ENCODE results near the gene ZNF750. TPM values are rescaled to one million over a fixed set of nuclear protein-coding genes. Genes with fewer than 3 reads are reported as not detected.

The ZNF750 gene
- total and polyA plus RNA-seq, 10 of the 15 experiments (the other 5 are each of a cell fraction or from before 2014, with no cell fraction given), result 0.06 TPM; not detected in 9

GRCh38 chr17:82812601-82813000 is 27.2 kb downstream of the ZNF750 start (continued):
- TF ChIP-seq MYB (IDR thresholded peaks at IDR 0.05; ENCODE audit: borderline replicate concordance, low read depth, low read length), result no peak
- no peak for TF ChIP-seq YBX1 (IDR thresholded peaks at IDR 0.05)
- TF ChIP-seq BCL3 (IDR thresholded peaks at IDR 0.05; ENCODE audit: borderline replicate concordance, insufficient read depth, low read depth, low read length, poor library complexity, severe bottlenecking), result no peak

GRCh38 chr17:82812058-82812457 is 27.8 kb downstream of the ZNF750 start:
- BruUV-seq (replicated peaks), result no TSS peak
- Histone ChIP-seq H3K79me2 (ENCODE audit: control insufficient read depth, insufficient read depth, low read length) (no peaks in the 10 kb centered on the region), H3K36me3 (ENCODE audit: control insufficient read depth in 2 of 2, insufficient read depth in 2 of 2, low read length in 1 of 2) (peaks cover 0 to 6% of the 10 kb centered on the region in 2 experiments; a peak in 2 of 4 replicates), H3K9me3 (replicated peaks; ENCODE audit: control insufficient read depth, insufficient read depth, low read length) (no peaks in the 10 kb centered on the region), H3K27ac (ENCODE audit: control insufficient read depth, insufficient read depth) (no peak overlapping the region), H3K4me3 (no peak overlapping the region), H3K9ac (ENCODE audit: control insufficient read depth, insufficient read depth, low read length) (no peak overlapping the region), H4K20me1 (ENCODE audit: control insufficient read depth, insufficient read depth) (no peaks in the 10 kb centered on the region), H2AFZ (ENCODE audit: control insufficient read depth, low read depth, low read length) (no peak overlapping the region), H3K27me3 (replicated peaks in 1 of 2; ENCODE audit: control insufficient read depth in 2 of 2, insufficient read depth in 2 of 2, low read length in 1 of 2) (no peaks in the 10 kb centered on the region), H3K4me1 (ENCODE audit: control insufficient read depth, insufficient read depth, low read length) (no peaks in the 10 kb centered on the region), H3K4me2 (ENCODE audit: control insufficient read depth, insufficient read depth) (no peak overlapping the region)
- intact Hi-C loops (cut with micrococcal nuclease; ENCODE audit: unreplicated experiment) (no loop called here), in situ Hi-C loops (cut with MboI) (no loop called here)
- ChIA-PET RAD21 (ENCODE audit: unreplicated experiment) (no interaction called here), CTCF (no interaction called here), POLR2A (no interaction called here), SMC1A (ENCODE audit: uncharacterized antibody, unreplicated experiment) (no interaction called here)
- 88% methylated on average over 15 of the region's 15 CpGs for WGBS (ENCODE audit: insufficient coverage, insufficient replicate concordance, low lambda C conversion rate, missing lambda C conversion rate)
- ATAC-seq (no peak), FAIRE-seq (no peak), DNase-seq (ENCODE audit: low read depth, low spot score) (no peak)
- TF ChIP-seq SREBF1 (IDR thresholded peaks at IDR 0.05; ENCODE audit: low read length), result no peak
- TF ChIP-seq RB1 (IDR thresholded peaks at IDR 0.05; ENCODE audit: borderline replicate concordance), result no peak
- TF ChIP-seq CBX5 (IDR thresholded peaks at IDR 0.05; ENCODE audit: low read depth), result no peak
- TF ChIP-seq PML (IDR thresholded peaks at IDR 0.05; ENCODE audit: low read length), result no peak
- no peak for TF ChIP-seq NR2C2 (IDR thresholded peaks at IDR 0.05; ENCODE audit: borderline replicate concordance, control insufficient read depth, insufficient read length, low read depth)
- no peak for TF ChIP-seq TBL1XR1 (IDR thresholded peaks at IDR 0.05; ENCODE audit: low read depth, low read length)
- no peak for TF ChIP-seq USF2 (IDR thresholded peaks at IDR 0.05; ENCODE audit: borderline replicate concordance, low read depth, low read length)
- no peak for TF ChIP-seq CREM (IDR thresholded peaks at IDR 0.05; ENCODE audit: low read depth)
- no peak for TF ChIP-seq POLR2AphosphoS5 (IDR thresholded peaks at IDR 0.05; ENCODE audit: low read length)
- no peak for TF ChIP-seq ZNF217 (IDR thresholded peaks at IDR 0.05)
- TF ChIP-seq CBFB (IDR thresholded peaks at IDR 0.05; ENCODE audit: low read depth), result no peak
- no peak for TF ChIP-seq E2F4 (IDR thresholded peaks at IDR 0.05; ENCODE audit: low read depth, low read length)
- no peak for TF ChIP-seq BCL3 (IDR thresholded peaks at IDR 0.05; ENCODE audit: borderline replicate concordance, insufficient read depth, low read depth, low read length, poor library complexity, severe bottlenecking)
- TF ChIP-seq NFIC (IDR thresholded peaks at IDR 0.05; ENCODE audit: low read depth, low read length), result no peak
- TF ChIP-seq YBX1 (IDR thresholded peaks at IDR 0.05), result no peak
- no peak for TF ChIP-seq FOXK2 (IDR thresholded peaks at IDR 0.05)
- TF ChIP-seq NFXL1 (IDR thresholded peaks at IDR 0.05; ENCODE audit: borderline replicate concordance), result no peak
- no peak for TF ChIP-seq MTA3 (IDR thresholded peaks at IDR 0.05; ENCODE audit: borderline replicate concordance, low read length)
